ENCODE results near the gene TSPAN12. TPM values are rescaled to one million over a fixed set of nuclear protein-coding genes. Genes with fewer than 3 reads are reported as not detected.

The TSPAN12 gene
- total and polyA plus RNA-seq, 2 donors (not counting 3 experiments of a cell fraction or from before 2014, with no cell fraction given), result 9.3 to 19.8 TPM

GRCh38 chr7:120740348-120740747 lies 117.6 kb downstream of the TSPAN12 start:
- H3K4me2 ChIP-seq (ENCODE audit: insufficient read depth, low read length), result peak overlapping the region; percentile 32
- no peak overlapping the region for H3K4me3 ChIP-seq (replicated peaks in 1 of 3; ENCODE audit: insufficient read depth in 1 of 3, low read depth in 1 of 3, low read length in 3 of 3)
- peak overlapping the region; percentile 61 for H2AFZ ChIP-seq (ENCODE audit: low read depth, low read length)
- POLR2A ChIA-PET, result no interaction called here
- no peak overlapping the region for H3K9ac ChIP-seq (replicated peaks; ENCODE audit: extremely low read depth, insufficient read depth, low read length)
- H3K4me1 ChIP-seq (ENCODE audit: control insufficient read depth, extremely low read depth, insufficient read depth, low read length), result no peaks in the 10 kb centered on the region
- intact Hi-C loops (cut with micrococcal nuclease) (no loop called here), dilution Hi-C loops (cut with MboI; ENCODE audit: extremely low pct_ligation_motif_present, low sequenced_read_pairs) (no loop called here)
- H3K27me3 ChIP-seq (ENCODE audit: control insufficient read depth in 2 of 2, insufficient read depth in 2 of 2, low read length in 2 of 2), result no peaks in the 10 kb centered on the region
- no peak for FAIRE-seq
- no peaks in the 10 kb centered on the region for H3K36me3 ChIP-seq (ENCODE audit: control insufficient read depth in 2 of 2, extremely low read depth in 1 of 2, insufficient read depth in 2 of 2, low read length in 2 of 2)
- H4K20me1 ChIP-seq (replicated peaks; ENCODE audit: control insufficient read depth, extremely low read depth, insufficient read depth, low read length), result no peaks in the 10 kb centered on the region
- TF ChIP-seq MYC (IDR thresholded peaks at IDR 0.05; ENCODE audit: low read depth, low read length), result no peak
- TF ChIP-seq GATA2 (IDR thresholded peaks at IDR 0.05; ENCODE audit: insufficient read depth, insufficient read length, low read depth, low read length), result no peak
- TF ChIP-seq POLR2A (IDR thresholded peaks at IDR 0.05; ENCODE audit: low read depth, low read length), result no peak
- no peak for TF ChIP-seq JUN (IDR thresholded peaks at IDR 0.05; ENCODE audit: borderline replicate concordance, insufficient read depth, insufficient read length, low read depth)
- TF ChIP-seq EZH2 (IDR thresholded peaks at IDR 0.05; ENCODE audit: borderline replicate concordance, low read depth, low read length, severe bottlenecking), result no peak
- TF ChIP-seq, protein P1, sequence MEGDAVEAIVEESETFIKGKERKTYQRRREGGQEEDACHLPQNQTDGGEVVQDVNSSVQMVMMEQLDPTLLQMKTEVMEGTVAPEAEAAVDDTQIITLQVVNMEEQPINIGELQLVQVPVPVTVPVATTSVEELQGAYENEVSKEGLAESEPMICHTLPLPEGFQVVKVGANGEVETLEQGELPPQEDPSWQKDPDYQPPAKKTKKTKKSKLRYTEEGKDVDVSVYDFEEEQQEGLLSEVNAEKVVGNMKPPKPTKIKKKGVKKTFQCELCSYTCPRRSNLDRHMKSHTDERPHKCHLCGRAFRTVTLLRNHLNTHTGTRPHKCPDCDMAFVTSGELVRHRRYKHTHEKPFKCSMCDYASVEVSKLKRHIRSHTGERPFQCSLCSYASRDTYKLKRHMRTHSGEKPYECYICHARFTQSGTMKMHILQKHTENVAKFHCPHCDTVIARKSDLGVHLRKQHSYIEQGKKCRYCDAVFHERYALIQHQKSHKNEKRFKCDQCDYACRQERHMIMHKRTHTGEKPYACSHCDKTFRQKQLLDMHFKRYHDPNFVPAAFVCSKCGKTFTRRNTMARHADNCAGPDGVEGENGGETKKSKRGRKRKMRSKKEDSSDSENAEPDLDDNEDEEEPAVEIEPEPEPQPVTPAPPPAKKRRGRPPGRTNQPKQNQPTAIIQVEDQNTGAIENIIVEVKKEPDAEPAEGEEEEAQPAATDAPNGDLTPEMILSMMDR (IDR thresholded peaks at IDR 0.05; ENCODE audit: extremely low read depth in 1 of 2, insufficient read depth in 1 of 2, low read depth in 1 of 2, low read length in 2 of 2), result no peak
- TF ChIP-seq FOS (IDR thresholded peaks at IDR 0.05; ENCODE audit: borderline replicate concordance, insufficient read depth, low read length), result no peak
- TF ChIP-seq POLR2AphosphoS5 (IDR thresholded peaks at IDR 0.05; ENCODE audit: insufficient read depth, low read depth, low read length), result no peak
- TF ChIP-seq, protein P2, sequence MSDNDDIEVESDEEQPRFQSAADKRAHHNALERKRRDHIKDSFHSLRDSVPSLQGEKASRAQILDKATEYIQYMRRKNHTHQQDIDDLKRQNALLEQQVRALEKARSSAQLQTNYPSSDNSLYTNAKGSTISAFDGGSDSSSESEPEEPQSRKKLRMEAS (IDR thresholded peaks at IDR 0.05; ENCODE audit: insufficient read depth, insufficient read length), result no peak
- H3K79me2 ChIP-seq (ENCODE audit: control insufficient read depth, insufficient read depth, low read length), result no peaks in the 10 kb centered on the region
- no peaks in the 10 kb centered on the region for H3K9me1 ChIP-seq (replicated peaks; ENCODE audit: control insufficient read depth, extremely low read depth, insufficient read depth, low read length)
- no peaks in the 10 kb centered on the region for H3K9me3 ChIP-seq (replicated peaks; ENCODE audit: control insufficient read depth, insufficient read depth, low read length)
- CTCF ChIA-PET, result interaction anchor here (0.9 to 2.6 kb wide), 2 partner anchors 15 to 368 kb away, joined by 3 to 11 read pairs; no protein-coding TSS in a partner anchor
- peak; percentile 70 for DNase-seq (ENCODE audit: low read depth, low spot score)
- BruUV-seq (replicated peaks), result no TSS peak
- H3K27ac ChIP-seq (ENCODE audit: insufficient read depth, low read depth, low read length), result no peak overlapping the region

Data from endothelial cell of umbilical vein (primary cell).